ENCODE data around the gene LRP3.

GRCh38 chr19:33235269-33235995, 41.3 kb downstream of the LRP3 start:
- no peak for TF ChIP-seq REST (IDR thresholded peaks at IDR 0.05; ENCODE audit: low read depth)
- TF ChIP-seq FOXM1 (IDR thresholded peaks at IDR 0.05; ENCODE audit: borderline replicate concordance, low read depth): no peak
- no peak for TF ChIP-seq YY1 (IDR thresholded peaks at IDR 0.05; ENCODE audit: low read depth)

Data from Ishikawa (cell line).